ENCODE measurements around the gene FAM222A. TPM values are rescaled to one million over a fixed set of nuclear protein-coding genes. Genes with fewer than 3 reads are reported as not detected.

Gene FAM222A
- total RNA-seq, 1 donor, result 0.36 TPM

- H3K9me3 ChIP-seq (ENCODE audit: low read depth, low read length), result no peaks in the 10 kb centered on the region
- no peak overlapping the region for H3K4me2 ChIP-seq (ENCODE audit: insufficient read depth, low read length)
- H3K4me1 ChIP-seq (ENCODE audit: insufficient read depth, low read length), result no peaks in the 10 kb centered on the region
- no peak overlapping the region for H3K27ac ChIP-seq (ENCODE audit: low read depth, low read length)
- TF ChIP-seq, protein P1, sequence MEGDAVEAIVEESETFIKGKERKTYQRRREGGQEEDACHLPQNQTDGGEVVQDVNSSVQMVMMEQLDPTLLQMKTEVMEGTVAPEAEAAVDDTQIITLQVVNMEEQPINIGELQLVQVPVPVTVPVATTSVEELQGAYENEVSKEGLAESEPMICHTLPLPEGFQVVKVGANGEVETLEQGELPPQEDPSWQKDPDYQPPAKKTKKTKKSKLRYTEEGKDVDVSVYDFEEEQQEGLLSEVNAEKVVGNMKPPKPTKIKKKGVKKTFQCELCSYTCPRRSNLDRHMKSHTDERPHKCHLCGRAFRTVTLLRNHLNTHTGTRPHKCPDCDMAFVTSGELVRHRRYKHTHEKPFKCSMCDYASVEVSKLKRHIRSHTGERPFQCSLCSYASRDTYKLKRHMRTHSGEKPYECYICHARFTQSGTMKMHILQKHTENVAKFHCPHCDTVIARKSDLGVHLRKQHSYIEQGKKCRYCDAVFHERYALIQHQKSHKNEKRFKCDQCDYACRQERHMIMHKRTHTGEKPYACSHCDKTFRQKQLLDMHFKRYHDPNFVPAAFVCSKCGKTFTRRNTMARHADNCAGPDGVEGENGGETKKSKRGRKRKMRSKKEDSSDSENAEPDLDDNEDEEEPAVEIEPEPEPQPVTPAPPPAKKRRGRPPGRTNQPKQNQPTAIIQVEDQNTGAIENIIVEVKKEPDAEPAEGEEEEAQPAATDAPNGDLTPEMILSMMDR (IDR thresholded peaks at IDR 0.05; ENCODE audit: extremely low read depth, low read depth, low read length), result no peak
- DNase-seq (ENCODE audit: insufficient read length, low spot score, missing footprints), result peak; percentile 81
- H3K27me3 ChIP-seq (ENCODE audit: insufficient read depth, low read length), result peaks cover 44% of the 10 kb centered on the region
- H3K36me3 ChIP-seq (ENCODE audit: insufficient read depth, low read length), result no peaks in the 10 kb centered on the region
- no peak overlapping the region for H3K4me3 ChIP-seq (ENCODE audit: insufficient read depth, low read length)
- no peak overlapping the region for H2AFZ ChIP-seq (ENCODE audit: low read length)
- H4K20me1 ChIP-seq (ENCODE audit: insufficient read depth, low read length), result no peaks in the 10 kb centered on the region
- no peaks in the 10 kb centered on the region for H3K79me2 ChIP-seq (ENCODE audit: insufficient read depth, low read length)
Observed at GRCh38 chr12:109717390-109718357, 4.0 kb downstream of the FAM222A start.

GRCh38 chr12:109718390-109718789 is 4.8 kb downstream of the FAM222A start:
- H3K27ac ChIP-seq (ENCODE audit: low read depth, low read length), result no peak overlapping the region
- TF ChIP-seq, protein P1 (IDR thresholded peaks at IDR 0.05; ENCODE audit: extremely low read depth, low read depth, low read length), result no peak
- no peaks in the 10 kb centered on the region for H3K9me3 ChIP-seq (ENCODE audit: low read depth, low read length)
- H3K27me3 ChIP-seq (ENCODE audit: insufficient read depth, low read length), result peaks cover 44% of the 10 kb centered on the region
- no peak overlapping the region for H3K4me2 ChIP-seq (ENCODE audit: insufficient read depth, low read length)
- no peaks in the 10 kb centered on the region for H4K20me1 ChIP-seq (ENCODE audit: insufficient read depth, low read length)
- H3K36me3 ChIP-seq (ENCODE audit: insufficient read depth, low read length), result no peaks in the 10 kb centered on the region
- H3K4me3 ChIP-seq (ENCODE audit: insufficient read depth, low read length), result no peak overlapping the region
- H3K4me1 ChIP-seq (ENCODE audit: insufficient read depth, low read length), result no peaks in the 10 kb centered on the region
- H2AFZ ChIP-seq (ENCODE audit: low read length), result no peak overlapping the region
- no peaks in the 10 kb centered on the region for H3K79me2 ChIP-seq (ENCODE audit: insufficient read depth, low read length)
- peak; percentile 77 for DNase-seq (ENCODE audit: insufficient read length, low spot score, missing footprints)

DNA sequence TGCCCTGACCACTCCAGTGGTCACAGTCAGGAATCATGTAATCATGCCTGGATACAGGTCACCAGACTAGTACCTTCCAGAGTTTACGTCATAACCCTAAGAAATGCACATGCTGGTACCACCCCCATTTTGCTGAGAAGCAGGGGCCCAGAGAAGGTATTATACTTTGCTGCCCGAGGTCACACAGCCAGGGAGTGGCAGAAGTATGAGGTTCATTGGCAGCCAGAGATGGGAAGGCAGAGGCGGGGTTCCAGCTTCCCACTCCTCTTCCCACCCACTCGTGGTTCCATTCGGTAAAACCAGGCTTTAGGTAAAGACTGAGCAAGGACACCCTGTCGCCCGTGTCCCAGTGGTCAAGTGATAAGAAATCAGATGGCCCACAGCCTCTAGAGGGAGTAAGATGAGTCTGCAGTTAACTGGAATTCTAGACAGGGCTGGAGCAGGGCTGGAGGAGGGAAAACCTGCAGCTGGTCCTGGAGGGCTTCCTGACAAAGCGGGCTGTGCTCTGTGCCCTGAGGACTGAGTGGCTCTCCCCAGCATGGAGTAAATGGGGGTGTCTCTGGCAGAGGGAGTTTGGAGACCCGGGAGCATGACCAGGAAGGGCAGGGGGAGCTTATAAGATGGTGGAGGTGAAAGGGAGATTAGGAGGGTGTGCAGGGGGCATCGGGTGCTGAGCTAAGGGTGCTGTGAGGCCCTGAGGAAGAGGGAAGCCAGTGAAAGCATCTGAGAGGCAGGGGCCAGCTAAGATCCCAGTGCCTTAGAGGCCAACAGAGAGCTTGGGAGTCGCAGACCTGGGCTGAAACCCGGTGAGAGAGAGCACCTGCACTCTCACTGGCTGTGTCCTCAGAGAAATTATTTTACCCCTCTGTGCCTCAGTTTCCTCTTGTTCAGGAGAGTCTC is 5.7 kb downstream of the FAM222A start:
- H3K9me3 ChIP-seq (ENCODE audit: low read depth, low read length), result no peaks in the 10 kb centered on the region
- no peak overlapping the region for H3K4me3 ChIP-seq (ENCODE audit: insufficient read depth, low read length)
- H3K79me2 ChIP-seq (ENCODE audit: insufficient read depth, low read length), result no peaks in the 10 kb centered on the region
- H2AFZ ChIP-seq (ENCODE audit: low read length), result no peak overlapping the region
- no peaks in the 10 kb centered on the region for H3K4me1 ChIP-seq (ENCODE audit: insufficient read depth, low read length)
- TF ChIP-seq, protein P1 (IDR thresholded peaks at IDR 0.05; ENCODE audit: extremely low read depth, low read depth, low read length), result peak; percentile 32
- peak; percentile 89 for DNase-seq (ENCODE audit: insufficient read length, low spot score, missing footprints)
- H3K27me3 ChIP-seq (ENCODE audit: insufficient read depth, low read length), result peaks cover 44% of the 10 kb centered on the region
- H3K27ac ChIP-seq (ENCODE audit: low read depth, low read length), result no peak overlapping the region
- no peaks in the 10 kb centered on the region for H3K36me3 ChIP-seq (ENCODE audit: insufficient read depth, low read length)
- no peak overlapping the region for H3K4me2 ChIP-seq (ENCODE audit: insufficient read depth, low read length)
- no peaks in the 10 kb centered on the region for H4K20me1 ChIP-seq (ENCODE audit: insufficient read depth, low read length)

All from osteoblast (primary cell).